HepG2 (cell line): Measurements from ENCODE around the gene GNMT. TPM values are rescaled to one million over a fixed set of nuclear protein-coding genes. Genes with fewer than 3 reads are reported as not detected.

Experiments used
- BRD4 ChIP-seq: sonication (generic); formaldehyde crosslinking; IDR thresholded peaks from 2 replicates; pipeline ENCODE4 v1.4.0; 2020; ENCODE audit warnings: missing genetic modification reagents
- CHD2 ChIP-seq: IDR thresholded peaks from 2 replicates; pipeline ENCODE4 v1.6.1; 2011; ENCODE audit warnings: low read depth, low read length, improper control_type of control experiment
- ETV6 ChIP-seq: sonication (generic); formaldehyde crosslinking; conservative IDR thresholded peaks from 2 replicates; pipeline ENCODE4 v1.4.0; 2020; ENCODE audit warnings: missing genetic modification reagents
- FOXM1 ChIP-seq: sonication (generic); formaldehyde crosslinking; IDR thresholded peaks from 2 replicates; pipeline ENCODE4 v1.5.0; 2020; ENCODE audit warnings: missing genetic modification reagents
- HBP1 ChIP-seq: IDR thresholded peaks from 2 replicates; pipeline ENCODE4 v1.6.1; 2016; ENCODE audit warnings: low read depth, control low read depth
- HNRNPLL ChIP-seq: fragments of 200-400 bp; formaldehyde crosslinking; IDR thresholded peaks from 2 replicates; pipeline ENCODE4 v1.6.1; 2017; ENCODE audit warnings: mild to moderate bottlenecking, low read depth, low read length; ENCODE audit not compliant: poor library complexity, severe bottlenecking
- JUN ChIP-seq: sonication (generic); formaldehyde crosslinking; IDR thresholded peaks from 2 replicates; pipeline ENCODE4 v1.4.0; 2020; ENCODE audit warnings: mild to moderate bottlenecking, missing genetic modification reagents
- PAWR ChIP-seq: sonication (generic); formaldehyde crosslinking; IDR thresholded peaks from 2 replicates; pipeline ENCODE4 v1.4.0; 2020; ENCODE audit warnings: missing genetic modification reagents, mild to moderate bottlenecking, borderline replicate concordance
- RFXAP ChIP-seq: sonication (generic); formaldehyde crosslinking; IDR thresholded peaks from 2 replicates; pipeline ENCODE4 v1.4.0; 2020; ENCODE audit warnings: missing genetic modification reagents, borderline replicate concordance
- ZNF24 ChIP-seq: fragments of 450-650 bp; IDR thresholded peaks from 2 replicates; pipeline ENCODE4 v1.6.1; 2017; ENCODE audit warnings: antibody characterized with exemption, mild to moderate bottlenecking
- ZNF615 ChIP-seq: sonication (generic); formaldehyde crosslinking; IDR thresholded peaks from 2 replicates; pipeline ENCODE4 v1.5.0; 2020; ENCODE audit warnings: mild to moderate bottlenecking, missing genetic modification reagents, borderline replicate concordance
- polyA plus RNA-seq, 8 experiments: library from polyadenylated mRNA; depleted of rRNA in 3 of 8; stranded (reverse) in 7 of 8; unstranded in 1 of 8; fragments of >200 nt; fragmentation: Illumina TruSeq in 4 of 8; extraction: Trizol in 4 of 8; gene quantifications; 2 replicates each; pipeline versions ENCODE4 v1.2.1 to v1.2.3, GENCODE V29; 2011 to 2016; ENCODE audit warnings: low read depth in 4 of 8, missing spikeins in 1 of 8, mixed read lengths in 1 of 8; ENCODE audit not compliant: insufficient read depth in 1 of 8
- total RNA-seq, 5 experiments: library from RNA; depleted of rRNA; stranded (reverse); fragments of >200 nt; fragmentation: Illumina TruSeq; extraction: Trizol; gene quantifications; 2 replicates each; pipeline ENCODE4 v1.2.3, GENCODE V29; 2016; ENCODE audit warnings: low read depth in 1 of 5
- TF ChIP-seq, protein P1 (sequence below): sonication (generic); formaldehyde crosslinking; IDR thresholded peaks from 2 replicates; pipeline ENCODE4 v1.4.0; 2020; ENCODE audit warnings: missing genetic modification reagents; ENCODE audit errors: not compliant biosample characterization
- TF ChIP-seq, protein P2 (sequence below): sonication (generic); formaldehyde crosslinking; IDR thresholded peaks from 2 replicates; pipeline ENCODE4 v1.4.0; 2020; ENCODE audit warnings: missing genetic modification reagents
- TF ChIP-seq, protein P3 (sequence below): sonication (generic); formaldehyde crosslinking; IDR thresholded peaks from 2 replicates; pipeline ENCODE4 v1.4.0; 2020; ENCODE audit warnings: missing genetic modification reagents
- TF ChIP-seq, protein P4 (sequence below): sonication (generic); formaldehyde crosslinking; IDR thresholded peaks from 2 replicates; pipeline ENCODE4 v1.9.0; 2021; ENCODE audit warnings: missing genetic modification reagents, borderline replicate concordance

The GNMT gene
- total and polyA plus RNA-seq, 2 of the 13 experiments (the other 11 are each of a cell fraction or from before 2014, with no cell fraction given), result 2.8 to 7.0 TPM

- peak; percentile 75 for TF ChIP-seq BRD4 (CRISPR knock-in tag)
- no peak for TF ChIP-seq ETV6 (CRISPR knock-in tag)
- TF ChIP-seq CHD2, result no peak
- TF ChIP-seq, protein P1, sequence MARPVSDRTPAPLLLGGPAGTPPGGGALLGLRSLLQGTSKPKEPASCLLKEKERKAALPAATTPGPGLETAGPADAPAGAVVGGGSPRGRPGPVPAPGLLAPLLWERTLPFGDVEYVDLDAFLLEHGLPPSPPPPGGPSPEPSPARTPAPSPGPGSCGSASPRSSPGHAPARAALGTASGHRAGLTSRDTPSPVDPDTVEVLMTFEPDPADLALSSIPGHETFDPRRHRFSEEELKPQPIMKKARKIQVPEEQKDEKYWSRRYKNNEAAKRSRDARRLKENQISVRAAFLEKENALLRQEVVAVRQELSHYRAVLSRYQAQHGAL, result peak; percentile 54
- 0 out of 2 replicates have a peak, but pooled peaks have one; percentile 54 for TF ChIP-seq FOXM1 (CRISPR knock-in tag)
- TF ChIP-seq ZNF615, result peak; percentile 67; the same call in 1 of the 2 replicates
- TF ChIP-seq HNRNPLL, result peak; percentile 92
- TF ChIP-seq JUN (CRISPR knock-in tag), result no peak
- TF ChIP-seq, protein P2, sequence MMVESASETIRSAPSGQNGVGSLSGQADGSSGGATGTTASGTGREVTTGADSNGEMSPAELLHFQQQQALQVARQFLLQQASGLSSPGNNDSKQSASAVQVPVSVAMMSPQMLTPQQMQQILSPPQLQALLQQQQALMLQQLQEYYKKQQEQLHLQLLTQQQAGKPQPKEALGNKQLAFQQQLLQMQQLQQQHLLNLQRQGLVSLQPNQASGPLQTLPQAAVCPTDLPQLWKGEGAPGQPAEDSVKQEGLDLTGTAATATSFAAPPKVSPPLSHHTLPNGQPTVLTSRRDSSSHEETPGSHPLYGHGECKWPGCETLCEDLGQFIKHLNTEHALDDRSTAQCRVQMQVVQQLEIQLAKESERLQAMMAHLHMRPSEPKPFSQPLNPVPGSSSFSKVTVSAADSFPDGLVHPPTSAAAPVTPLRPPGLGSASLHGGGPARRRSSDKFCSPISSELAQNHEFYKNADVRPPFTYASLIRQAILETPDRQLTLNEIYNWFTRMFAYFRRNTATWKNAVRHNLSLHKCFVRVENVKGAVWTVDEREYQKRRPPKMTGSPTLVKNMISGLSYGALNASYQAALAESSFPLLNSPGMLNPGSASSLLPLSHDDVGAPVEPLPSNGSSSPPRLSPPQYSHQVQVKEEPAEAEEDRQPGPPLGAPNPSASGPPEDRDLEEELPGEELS, result no peak
- no peak for TF ChIP-seq ZNF24
- TF ChIP-seq HBP1, result no peak
- TF ChIP-seq, protein P3, sequence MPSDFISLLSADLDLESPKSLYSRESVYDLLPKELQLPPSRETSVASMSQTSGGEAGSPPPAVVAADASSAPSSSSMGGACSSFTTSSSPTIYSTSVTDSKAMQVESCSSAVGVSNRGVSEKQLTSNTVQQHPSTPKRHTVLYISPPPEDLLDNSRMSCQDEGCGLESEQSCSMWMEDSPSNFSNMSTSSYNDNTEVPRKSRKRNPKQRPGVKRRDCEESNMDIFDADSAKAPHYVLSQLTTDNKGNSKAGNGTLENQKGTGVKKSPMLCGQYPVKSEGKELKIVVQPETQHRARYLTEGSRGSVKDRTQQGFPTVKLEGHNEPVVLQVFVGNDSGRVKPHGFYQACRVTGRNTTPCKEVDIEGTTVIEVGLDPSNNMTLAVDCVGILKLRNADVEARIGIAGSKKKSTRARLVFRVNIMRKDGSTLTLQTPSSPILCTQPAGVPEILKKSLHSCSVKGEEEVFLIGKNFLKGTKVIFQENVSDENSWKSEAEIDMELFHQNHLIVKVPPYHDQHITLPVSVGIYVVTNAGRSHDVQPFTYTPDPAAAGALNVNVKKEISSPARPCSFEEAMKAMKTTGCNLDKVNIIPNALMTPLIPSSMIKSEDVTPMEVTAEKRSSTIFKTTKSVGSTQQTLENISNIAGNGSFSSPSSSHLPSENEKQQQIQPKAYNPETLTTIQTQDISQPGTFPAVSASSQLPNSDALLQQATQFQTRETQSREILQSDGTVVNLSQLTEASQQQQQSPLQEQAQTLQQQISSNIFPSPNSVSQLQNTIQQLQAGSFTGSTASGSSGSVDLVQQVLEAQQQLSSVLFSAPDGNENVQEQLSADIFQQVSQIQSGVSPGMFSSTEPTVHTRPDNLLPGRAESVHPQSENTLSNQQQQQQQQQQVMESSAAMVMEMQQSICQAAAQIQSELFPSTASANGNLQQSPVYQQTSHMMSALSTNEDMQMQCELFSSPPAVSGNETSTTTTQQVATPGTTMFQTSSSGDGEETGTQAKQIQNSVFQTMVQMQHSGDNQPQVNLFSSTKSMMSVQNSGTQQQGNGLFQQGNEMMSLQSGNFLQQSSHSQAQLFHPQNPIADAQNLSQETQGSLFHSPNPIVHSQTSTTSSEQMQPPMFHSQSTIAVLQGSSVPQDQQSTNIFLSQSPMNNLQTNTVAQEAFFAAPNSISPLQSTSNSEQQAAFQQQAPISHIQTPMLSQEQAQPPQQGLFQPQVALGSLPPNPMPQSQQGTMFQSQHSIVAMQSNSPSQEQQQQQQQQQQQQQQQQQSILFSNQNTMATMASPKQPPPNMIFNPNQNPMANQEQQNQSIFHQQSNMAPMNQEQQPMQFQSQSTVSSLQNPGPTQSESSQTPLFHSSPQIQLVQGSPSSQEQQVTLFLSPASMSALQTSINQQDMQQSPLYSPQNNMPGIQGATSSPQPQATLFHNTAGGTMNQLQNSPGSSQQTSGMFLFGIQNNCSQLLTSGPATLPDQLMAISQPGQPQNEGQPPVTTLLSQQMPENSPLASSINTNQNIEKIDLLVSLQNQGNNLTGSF (CRISPR knock-in tag), result no peak; the same call in 1 of the 2 replicates
- TF ChIP-seq, protein P4, sequence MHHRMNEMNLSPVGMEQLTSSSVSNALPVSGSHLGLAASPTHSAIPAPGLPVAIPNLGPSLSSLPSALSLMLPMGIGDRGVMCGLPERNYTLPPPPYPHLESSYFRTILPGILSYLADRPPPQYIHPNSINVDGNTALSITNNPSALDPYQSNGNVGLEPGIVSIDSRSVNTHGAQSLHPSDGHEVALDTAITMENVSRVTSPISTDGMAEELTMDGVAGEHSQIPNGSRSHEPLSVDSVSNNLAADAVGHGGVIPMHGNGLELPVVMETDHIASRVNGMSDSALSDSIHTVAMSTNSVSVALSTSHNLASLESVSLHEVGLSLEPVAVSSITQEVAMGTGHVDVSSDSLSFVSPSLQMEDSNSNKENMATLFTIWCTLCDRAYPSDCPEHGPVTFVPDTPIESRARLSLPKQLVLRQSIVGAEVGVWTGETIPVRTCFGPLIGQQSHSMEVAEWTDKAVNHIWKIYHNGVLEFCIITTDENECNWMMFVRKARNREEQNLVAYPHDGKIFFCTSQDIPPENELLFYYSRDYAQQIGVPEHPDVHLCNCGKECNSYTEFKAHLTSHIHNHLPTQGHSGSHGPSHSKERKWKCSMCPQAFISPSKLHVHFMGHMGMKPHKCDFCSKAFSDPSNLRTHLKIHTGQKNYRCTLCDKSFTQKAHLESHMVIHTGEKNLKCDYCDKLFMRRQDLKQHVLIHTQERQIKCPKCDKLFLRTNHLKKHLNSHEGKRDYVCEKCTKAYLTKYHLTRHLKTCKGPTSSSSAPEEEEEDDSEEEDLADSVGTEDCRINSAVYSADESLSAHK (CRISPR knock-in tag), result no peak
- peak; percentile 100 for TF ChIP-seq RFXAP (CRISPR knock-in tag)
- no peak for TF ChIP-seq PAWR (CRISPR knock-in tag)
Observed at GRCh38 chr6:42984001-42984923, 23.7 kb downstream of the GNMT start, which contains the start of gene PPP2R5D (continued).
